GM21717 (cell line): ENCODE measurements around the gene PTPMT1.

Source experiments
- ATAC-seq: cut with Tn5 transposase; IDR thresholded peaks from one replicate; pipeline ENCODE4 v1.9.1; 2021; ENCODE audit warnings: mild to moderate bottlenecking, moderate library complexity; ENCODE audit not compliant: unreplicated experiment

Gene PTPMT1

DNA sequence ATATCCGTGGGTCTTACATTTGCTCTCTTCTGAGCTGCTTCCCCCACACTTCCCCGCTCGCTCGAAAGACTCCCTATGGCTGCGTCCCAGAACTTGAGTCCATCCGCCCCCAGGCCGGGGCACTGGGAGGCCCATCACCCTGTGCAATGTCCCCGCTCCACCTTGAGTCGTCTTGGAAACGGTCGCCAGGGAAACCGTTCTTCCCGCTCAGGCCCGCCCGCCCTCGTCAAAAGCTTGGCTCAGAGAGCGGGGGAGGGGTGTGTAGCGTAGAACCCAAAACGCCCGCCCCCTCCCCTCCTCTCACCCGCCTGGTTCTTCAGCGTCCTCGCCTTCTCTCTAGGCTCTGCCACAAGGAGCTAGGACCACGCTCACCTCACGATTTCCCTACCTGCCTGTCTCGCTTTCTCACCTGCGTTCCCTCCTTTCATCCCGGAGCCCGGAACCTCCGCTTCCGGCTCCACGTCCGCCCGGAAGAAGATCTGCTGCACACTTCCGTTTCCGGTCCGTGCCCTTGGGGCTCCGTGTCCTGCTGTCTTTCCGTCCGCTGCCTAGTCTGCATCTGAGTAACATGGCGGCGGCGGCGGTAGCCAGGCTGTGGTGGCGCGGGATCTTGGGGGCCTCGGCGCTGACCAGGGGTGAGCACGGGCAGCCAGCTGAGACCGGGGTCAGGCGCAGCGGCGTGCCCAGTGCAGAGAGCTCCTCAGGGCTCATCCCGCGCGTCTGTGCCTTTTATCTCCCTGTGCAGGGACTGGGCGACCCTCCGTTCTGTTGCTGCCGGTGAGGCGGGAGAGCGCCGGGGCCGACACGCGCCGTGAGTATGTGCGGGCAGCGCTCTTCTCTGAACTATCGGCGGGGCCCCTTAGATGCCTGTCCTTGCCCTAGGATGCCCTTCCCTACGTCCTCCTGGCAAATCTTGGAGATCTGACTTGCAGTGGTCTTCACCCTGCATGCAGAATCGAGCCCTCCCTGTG lies 13.4 kb downstream of the PTPMT1 start, which contains the start of the genes KBTBD4 and NDUFS3:
TSS of gene KBTBD4 (minus strand) at position 447 of the 971 bp plus-strand sequence. CDS start at position 428, 19 bp downstream.
TSS of gene NDUFS3 (plus strand) at position 551 of the 971 bp plus-strand sequence. CDS start at position 569, 18 bp downstream.
- ATAC-seq = peak; percentile 86

DNA sequence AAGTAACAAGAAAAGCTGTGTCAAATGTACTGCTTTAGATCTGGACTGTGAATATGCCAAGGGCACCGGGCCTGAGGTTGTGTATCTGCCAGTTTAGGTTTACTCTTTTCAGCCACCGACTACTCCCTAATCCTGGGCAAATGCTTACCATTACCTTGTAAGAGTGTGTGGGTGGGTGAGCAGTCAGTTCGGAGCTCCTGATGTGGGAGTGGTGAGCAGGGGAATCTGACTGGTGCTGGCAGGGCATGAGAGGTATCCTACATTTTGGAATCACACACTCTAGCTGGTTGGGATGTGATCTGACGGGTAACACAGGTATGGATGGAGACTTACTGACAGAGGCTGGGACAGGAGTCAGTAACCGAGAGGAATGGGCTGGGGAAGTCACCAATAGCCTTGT lies 18.4 kb downstream of the PTPMT1 start:
- ATAC-seq = no peak

DNA sequence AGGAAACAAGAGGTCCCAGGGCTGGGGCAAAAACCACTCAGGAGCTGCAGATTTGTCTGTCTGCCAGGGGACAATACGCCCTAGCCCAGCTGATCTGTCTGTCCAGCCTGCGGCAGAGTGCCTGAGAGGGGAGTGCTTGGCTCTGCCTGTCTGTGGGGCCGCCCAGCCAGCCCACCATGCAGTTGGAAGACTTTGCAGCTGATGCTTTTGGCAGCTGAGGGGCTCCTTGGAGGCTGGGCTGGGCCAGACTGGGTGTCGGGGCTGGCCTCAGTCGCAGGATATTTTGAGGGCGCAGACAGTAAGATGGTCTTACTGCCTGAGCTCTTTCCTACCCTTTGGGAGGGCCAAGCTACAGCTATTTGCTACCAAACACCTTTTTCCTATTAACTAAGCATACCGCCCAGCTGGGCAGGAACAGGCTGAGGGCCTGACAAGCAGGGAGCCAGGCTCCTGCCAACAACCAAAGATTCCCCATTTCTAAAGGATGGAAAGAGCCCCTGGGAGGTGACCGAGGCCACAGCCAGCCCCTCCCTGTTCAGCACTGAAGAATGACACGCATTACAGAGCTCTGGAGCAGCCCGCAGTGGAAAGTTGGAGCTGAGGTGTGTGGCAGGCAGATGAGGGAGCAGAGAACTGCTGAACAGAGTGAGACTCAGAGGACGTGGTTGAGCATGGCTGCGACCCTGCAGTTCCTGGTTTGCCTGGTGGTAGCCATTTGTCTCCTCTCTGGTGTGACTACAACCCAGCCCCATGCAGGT lies 20.9 kb downstream of the PTPMT1 start, which contains the start of gene FAM180B:
TSS of gene FAM180B (plus strand) at position 581 of the 758 bp plus-strand sequence. CDS start at position 672, 91 bp downstream.
- no peak for ATAC-seq

DNA sequence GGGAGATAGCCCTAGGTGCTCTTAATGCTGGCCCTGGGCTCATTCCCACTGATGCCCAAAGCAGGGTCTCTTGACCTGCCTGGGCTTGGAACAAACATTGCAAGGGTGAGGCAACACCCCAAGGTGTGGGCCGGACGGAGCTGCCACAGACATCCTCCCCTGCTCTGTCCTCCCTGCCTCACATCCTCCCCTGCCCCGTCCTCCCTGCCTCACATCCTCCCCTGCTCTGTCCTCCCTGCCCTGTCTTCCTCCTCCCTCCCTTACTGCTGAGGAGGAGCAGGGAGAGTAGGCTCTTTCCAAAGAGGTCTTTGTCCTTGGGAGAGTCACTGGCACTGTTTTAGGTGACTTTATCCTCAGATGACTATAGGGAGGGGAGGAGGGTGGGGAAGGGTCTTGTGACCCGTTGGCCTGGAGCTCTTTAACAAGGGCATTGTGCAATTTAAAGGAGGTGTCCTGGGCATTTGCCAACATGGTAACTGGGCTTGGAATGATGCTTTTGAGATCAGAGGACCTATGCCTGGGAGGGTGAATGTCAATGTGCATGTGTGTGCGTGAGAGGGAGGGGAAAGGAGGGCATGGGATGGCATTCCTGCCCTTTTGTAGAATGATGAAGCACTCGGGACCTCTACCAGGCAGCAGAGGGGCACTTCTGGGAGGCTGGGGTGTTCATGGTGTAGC lies 21.8 kb downstream of the PTPMT1 start:
- no peak for ATAC-seq

DNA sequence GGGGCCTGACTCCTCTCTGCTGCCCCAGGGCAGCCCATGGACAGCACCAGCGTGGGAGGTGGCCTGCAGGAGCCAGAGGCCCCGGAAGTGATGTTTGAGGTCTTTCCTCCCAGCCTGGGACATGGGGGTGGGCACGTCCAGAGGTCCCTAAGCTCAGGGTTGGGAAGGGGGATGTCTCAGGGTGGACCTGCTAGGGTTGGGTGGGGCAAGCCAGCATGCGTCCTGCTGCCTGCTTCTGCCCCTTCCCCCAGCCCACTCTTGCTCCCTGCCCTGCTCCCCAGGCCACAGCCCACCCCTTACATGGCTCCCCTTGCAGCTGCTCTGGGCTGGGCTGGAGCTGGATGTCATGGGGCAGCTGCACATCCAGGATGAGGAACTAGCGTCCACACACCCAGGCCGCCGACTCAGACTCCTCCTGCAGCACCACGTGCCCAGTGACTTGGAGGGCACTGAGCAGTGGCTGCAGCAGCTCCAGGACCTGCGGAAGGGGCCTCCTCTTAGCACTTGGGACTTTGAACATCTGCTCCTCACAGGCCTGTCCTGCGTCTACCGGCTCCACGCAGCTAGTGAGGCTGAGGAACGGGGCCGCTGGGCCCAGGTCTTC lies 22.4 kb downstream of the PTPMT1 start:
- ATAC-seq = no peak

DNA sequence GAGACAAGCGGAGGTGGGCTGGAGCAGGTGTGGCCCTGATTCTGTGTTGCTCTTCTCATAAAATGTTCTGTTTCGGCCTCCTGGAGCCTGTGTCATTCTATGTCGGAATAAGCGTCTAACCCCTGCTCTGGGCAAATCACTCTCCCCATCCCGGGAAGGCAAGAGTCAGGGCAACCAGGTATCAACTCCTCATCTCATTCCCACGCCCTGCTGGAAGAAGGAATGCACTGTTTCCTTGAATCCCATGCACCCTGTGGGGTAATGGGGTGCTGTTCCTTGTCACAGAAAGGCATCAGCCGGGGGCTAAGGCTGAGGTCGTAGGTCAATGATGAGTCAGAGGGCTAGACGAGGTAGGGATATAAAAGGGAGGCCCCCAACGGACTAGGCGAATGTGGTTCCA lies 23.7 kb downstream of the PTPMT1 start:
- no peak for ATAC-seq

DNA sequence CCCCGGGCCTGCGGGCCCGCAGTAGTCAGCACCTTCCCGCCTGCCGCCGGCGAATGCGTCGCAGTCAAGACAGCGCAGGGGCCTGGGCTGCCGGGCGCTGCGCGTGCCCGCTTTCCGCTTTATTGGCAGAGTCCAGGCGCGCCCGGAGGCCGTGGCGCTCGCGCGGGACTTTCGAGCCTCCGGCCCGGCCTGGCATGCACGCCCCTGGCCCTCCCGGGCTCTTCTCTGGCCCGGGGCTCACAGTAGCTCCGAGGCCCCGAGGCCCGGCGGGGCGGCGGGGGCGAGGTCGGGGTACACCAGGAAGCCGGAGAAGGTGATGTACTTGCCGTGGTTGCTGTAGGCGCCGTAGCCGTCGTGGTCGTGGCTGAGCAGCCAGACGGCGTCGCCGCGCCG lies 24.2 kb downstream of the PTPMT1 start:
- no peak for ATAC-seq

DNA sequence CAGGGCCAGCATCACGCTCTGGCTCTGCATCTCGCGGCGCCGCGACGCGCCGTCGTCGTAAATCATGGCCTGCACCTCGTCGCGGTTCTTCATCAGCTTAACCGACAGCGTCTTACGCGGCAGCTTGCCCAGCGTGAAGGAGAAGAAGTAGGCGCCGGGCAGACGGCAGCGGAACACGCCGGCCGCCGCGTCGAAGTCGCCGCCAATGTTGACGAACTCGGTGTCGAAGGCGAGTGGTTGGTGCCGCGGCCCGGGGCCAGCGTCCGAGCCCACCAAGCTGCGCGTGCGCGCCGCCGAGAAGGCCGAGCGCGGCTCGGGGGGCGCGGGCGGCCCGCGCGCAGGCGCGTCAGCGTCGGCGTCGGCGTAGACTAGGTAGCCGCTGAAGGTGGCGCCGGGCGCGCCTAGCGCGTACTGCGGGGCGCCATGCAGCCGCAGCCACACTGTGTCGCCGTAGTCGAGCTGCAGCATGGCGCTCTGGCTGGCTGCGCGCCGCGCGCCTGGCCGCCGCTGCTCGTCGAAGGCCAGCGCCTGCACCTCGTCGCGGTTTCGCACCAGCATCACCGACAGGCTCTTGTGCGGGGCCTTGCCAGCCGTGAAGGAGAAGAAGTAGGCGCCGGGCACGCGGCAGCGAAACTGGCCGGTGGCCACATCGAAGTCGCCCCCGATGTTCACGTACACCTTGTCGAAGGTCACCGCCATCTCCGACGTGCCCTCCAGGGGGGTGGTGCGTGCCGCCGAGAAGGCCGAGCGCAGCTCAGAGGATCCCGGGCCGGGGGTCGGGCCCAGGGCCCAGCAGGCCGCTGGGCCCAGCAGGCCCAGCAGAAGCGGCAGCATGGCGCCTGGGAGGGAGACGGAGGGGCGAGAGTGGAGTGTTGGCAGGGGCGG lies 24.8 kb downstream of the PTPMT1 start:
- no peak for ATAC-seq

DNA sequence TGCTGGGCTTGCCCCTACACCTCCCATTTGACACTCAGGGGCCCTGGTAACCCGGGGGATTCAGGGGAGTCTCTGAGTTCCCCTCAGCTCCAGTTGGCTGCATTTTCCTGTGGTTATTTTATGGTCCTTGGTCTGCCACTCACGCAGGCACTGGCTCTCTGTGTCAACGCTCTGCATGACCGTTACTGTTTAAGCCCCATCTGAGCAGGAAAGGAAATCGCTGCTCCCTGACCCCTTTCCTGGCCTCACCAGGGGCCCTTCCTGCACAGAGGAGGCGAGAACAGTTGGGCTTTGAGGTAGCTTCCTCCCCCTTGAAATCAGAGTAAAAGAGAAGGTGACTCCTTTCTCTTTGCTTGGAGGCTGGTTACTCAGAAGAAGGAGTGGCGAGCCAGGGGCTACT lies 26.4 kb downstream of the PTPMT1 start:
- ATAC-seq = no peak

DNA sequence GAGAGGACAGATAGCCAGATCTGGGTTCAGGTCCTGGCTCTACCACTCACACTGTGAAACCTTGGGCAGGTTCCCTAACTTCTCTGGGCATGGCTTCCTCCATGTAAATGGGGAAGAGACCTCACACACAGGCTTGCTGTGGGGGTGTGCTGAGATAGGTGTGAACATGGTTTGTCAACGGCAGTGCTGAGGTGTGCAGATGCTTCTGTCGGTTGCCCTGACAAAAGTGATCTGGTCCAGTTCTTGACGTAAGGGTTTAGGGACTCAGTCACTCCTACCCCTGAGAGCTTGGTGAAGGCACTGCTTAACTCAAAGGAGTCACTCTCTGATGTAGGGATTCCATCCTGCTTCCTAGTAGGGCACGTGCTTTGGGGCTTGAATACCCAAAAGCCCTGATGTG lies 26.9 kb downstream of the PTPMT1 start:
- no peak for ATAC-seq

DNA sequence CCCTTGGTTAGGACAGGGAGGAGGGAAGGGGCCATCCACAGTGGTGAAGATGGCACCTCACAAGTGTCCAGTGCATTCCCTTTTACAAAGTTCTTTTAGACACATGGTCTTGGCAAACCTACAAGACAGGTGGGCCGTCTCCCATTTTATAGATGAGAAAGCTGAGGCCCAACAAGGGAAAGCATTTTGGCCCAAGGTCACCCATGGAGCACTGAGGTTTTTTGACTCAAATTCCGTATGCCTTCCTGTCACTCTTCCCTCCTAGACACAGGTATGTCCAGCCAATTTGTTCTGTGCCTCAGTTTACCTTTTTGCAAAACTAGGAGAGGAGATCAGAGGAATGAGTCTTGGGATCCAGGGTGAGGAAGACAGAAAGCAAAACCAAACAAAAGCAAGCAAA lies 27.6 kb downstream of the PTPMT1 start:
- no peak for ATAC-seq

DNA sequence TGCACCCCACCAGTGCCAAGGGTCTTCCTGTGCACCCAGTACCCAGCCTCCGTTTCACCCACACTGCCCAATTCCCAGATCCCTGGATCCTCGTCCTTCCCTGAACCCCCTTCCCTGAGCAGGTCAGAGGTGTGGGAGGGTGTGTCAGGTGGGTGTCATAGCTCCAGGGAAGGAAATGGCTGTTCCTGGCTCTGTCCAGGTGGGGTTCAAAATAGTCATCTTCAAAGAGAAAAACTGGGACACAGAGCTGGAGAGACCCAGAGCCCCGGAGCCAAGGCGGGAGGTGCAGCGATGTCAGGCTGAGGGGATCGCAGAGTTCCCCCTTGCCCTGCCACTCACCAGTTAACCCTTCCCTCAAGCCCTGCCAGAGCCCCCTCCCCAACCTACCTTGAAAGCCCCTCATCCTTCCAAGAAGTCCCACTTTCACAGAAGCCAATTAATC lies 28.1 kb downstream of the PTPMT1 start:
- ATAC-seq = no peak

DNA sequence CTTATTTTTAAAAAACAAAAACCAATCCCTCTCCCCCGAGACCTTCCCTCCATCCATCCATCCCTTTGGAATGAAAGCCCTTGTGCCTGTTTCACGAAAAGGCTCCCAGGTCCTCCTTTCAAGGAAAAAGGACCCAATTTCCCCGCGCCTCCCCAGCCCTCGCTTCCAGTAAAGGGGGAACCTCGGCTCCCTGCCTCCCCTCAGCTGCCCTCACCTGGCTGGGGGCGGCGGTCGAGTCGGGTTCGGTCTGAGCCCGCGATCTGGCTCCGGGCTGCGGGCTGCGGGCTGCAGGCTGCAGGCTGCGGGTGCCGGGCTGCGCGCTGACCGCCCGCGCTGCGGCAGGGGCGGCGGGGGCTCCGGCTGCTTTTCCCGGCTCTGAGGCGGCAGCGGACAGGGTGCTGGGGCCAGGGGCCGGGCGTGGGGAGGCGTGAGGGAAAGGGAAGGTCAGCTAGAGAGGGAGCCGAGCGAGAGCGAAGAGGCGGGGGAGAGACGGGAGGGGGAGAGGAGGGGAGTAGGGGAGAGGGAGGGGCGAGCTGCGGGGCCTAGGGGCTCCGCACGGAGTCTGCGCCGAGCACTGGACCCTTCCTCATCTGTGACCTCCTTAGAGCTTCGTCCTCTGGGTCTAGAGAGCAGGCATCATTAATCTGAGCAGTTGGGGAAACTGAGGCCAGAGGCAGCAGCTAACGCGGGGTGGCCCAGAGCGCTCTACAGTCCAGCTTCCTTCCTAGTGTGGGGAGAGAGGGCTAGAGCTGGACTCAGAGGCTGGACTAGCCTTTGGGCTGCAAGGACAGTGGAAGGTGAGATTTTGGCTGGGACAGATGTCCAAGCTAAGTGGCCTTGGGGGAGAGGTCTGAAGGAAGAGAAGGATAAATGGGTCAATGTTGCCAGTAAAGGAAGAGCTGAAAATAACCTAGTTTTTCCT lies 28.8 kb downstream of the PTPMT1 start, which contains the start of gene C1QTNF4:
TSS of gene C1QTNF4 (minus strand) at position 478 of the 922 bp plus-strand sequence. CDS start 3,601 bp downstream, outside the sequence.
- ATAC-seq = no peak

DNA sequence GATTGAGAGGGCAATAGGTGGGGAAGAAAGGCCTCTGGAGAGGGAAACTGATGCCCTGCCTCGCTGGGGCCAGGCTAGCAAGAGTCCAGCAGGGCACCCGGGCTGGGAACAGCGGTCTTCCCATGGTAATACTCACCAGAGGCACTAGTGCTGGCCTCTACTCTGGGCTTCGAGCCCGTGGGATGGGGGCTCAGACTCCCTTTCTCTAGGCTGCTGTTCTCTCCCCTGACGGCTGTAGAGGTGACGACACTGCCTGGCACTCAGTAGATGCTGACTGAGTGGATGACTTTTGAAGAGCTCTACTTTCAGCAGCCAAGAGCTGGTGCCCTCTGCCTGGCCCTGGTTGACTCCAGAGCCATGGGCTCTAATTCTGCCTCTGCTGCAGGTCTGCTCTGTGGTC lies 29.6 kb downstream of the PTPMT1 start:
- no peak for ATAC-seq

DNA sequence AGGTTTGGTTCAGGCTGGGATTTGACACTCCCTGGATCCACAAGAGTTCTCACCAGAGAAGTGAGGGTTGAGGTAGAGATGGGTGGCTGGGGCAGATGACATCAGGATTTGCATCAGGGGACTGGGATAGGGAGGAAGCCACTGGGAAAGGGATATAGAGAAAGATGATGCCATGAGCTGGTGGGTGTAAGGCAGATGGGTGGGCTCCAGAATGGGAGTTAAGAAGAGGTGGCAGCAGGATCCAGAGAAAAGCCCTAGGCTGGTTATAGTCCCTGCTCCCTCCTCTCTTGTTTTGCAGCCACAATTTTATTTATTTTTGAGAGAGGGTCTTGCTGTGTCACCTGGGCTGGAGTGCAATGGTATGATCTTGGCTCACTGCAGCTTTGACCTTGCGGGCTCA lies 30.6 kb downstream of the PTPMT1 start:
- no peak for ATAC-seq

DNA sequence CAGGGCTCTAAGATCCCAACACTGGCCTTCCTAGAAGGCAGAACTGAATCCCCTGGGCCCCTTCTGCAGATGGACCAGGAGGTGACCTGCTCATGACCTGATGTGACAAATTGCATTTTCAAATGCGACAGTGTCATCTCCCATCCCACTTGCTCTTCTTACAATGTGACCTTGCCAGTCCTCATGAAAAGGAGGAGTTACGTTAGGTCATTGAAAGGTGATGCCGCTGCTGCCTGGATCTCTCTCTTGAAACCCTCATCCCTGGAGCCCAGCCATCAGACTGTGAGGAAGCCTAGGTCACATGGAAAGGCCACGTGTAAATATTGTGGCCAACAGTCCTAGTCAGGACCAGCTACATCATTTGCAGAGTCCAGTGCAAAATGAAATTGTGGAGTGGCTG lies 34.5 kb downstream of the PTPMT1 start:
- no peak for ATAC-seq

DNA sequence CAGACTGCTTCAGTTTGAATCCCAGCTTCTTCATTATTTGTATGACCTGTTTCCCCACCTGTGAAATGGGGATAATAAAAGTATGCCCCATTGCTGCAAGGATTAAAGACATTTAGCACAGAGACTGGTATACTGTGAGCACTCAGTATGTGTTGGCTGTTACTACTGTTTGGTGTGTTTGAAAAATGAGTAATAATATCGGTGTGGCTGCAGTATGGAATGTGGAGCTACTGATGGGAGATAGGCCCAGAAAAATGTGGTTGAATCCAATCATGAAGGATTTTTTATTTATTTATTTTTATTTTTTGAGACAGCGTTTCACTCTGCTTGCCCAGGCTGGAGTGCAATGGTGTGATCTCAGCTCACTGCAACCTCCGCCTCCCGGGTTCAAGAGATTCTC lies 37.9 kb downstream of the PTPMT1 start:
- no peak for ATAC-seq

DNA sequence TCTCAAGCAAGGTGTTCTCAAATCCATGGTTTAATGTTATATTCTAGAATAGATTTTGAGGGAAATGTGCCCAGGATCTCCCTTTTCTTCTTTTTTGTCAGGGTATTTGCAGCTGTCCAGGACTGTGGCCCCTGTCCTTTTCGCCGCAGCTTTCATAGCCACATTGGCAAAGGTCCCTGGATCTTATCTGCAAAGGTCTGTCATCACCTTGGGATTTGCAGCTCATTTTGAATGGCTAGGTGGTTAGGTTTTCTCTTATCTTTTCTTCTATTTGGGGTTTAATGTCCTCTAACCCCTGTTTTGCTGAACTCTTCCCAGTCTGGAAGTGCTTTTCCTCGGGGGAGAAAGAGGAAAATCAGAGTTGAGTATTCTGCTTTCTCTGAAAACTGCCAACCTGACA lies 40.5 kb downstream of the PTPMT1 start:
- no peak for ATAC-seq
